Measurements from ENCODE around the gene MIOX. TPM values are rescaled to one million over a fixed set of nuclear protein-coding genes. Genes with fewer than 3 reads are reported as not detected.
A peak's percentile ranks its signal among the peaks of the same experiment; 100 is the strongest.

The MIOX gene
- under 0.01 TPM in 1 of 2 replicates, not detected in the other for total RNA-seq

- no peaks in the 10 kb centered on the region for H3K27me3 ChIP-seq (ENCODE audit: insufficient read depth, low read length)
- H3K36me3 ChIP-seq (ENCODE audit: insufficient read depth, low read length), result no peaks in the 10 kb centered on the region
- no peaks in the 10 kb centered on the region for H3K9me3 ChIP-seq (ENCODE audit: low read depth, low read length)
- no peaks in the 10 kb centered on the region for H3K4me1 ChIP-seq (ENCODE audit: insufficient read depth, low read length)
- H3K4me2 ChIP-seq (ENCODE audit: insufficient read depth, low read length), result peak within 1 kb of the TSS; percentile 33
- H3K4me3 ChIP-seq (ENCODE audit: insufficient read depth, low read length), result peak within 1 kb of the TSS; percentile 13
- no peaks in the 10 kb centered on the region for H3K79me2 ChIP-seq (ENCODE audit: insufficient read depth, low read length)
- no peak within 1 kb of the TSS for H3K27ac ChIP-seq (ENCODE audit: low read depth, low read length)
- H4K20me1 ChIP-seq (ENCODE audit: insufficient read depth, low read length), result no peaks in the 10 kb centered on the region
- TF ChIP-seq CTCF (IDR thresholded peaks at IDR 0.05; ENCODE audit: extremely low read depth, low read depth, low read length), result no peak
- DNase-seq (ENCODE audit: insufficient read length, low spot score, missing footprints), result peak; percentile 94
- H2AFZ ChIP-seq (ENCODE audit: low read length), result no peak within 1 kb of the TSS
Observed at GRCh38 chr22:50486561-50487289, at the start of gene MIOX. MIOX (plus strand) TSS chr22:50486859; CDS start chr22:50486898, 39 bp downstream.

- no peaks in the 10 kb centered on the region for H3K9me3 ChIP-seq (ENCODE audit: low read depth, low read length)
- H4K20me1 ChIP-seq (ENCODE audit: insufficient read depth, low read length), result peaks cover 3% of the 10 kb centered on the region
- no peak overlapping the region for H2AFZ ChIP-seq (ENCODE audit: low read length)
- H3K27ac ChIP-seq (ENCODE audit: low read depth, low read length), result no peak overlapping the region
- H3K4me2 ChIP-seq (ENCODE audit: insufficient read depth, low read length), result no peak overlapping the region
- TF ChIP-seq CTCF (IDR thresholded peaks at IDR 0.05; ENCODE audit: extremely low read depth, low read depth, low read length), result no peak
- no peaks in the 10 kb centered on the region for H3K27me3 ChIP-seq (ENCODE audit: insufficient read depth, low read length)
- no peak overlapping the region for H3K4me3 ChIP-seq (ENCODE audit: insufficient read depth, low read length)
- H3K36me3 ChIP-seq (ENCODE audit: insufficient read depth, low read length), result peaks cover 23% of the 10 kb centered on the region
- DNase-seq (ENCODE audit: insufficient read length, low spot score, missing footprints), result no peak
- H3K79me2 ChIP-seq (ENCODE audit: insufficient read depth, low read length), result no peaks in the 10 kb centered on the region
- H3K4me1 ChIP-seq (ENCODE audit: insufficient read depth, low read length), result no peaks in the 10 kb centered on the region
Observed at GRCh38 chr22:50437511-50438304, 49.0 kb upstream of the MIOX start.

DNA sequence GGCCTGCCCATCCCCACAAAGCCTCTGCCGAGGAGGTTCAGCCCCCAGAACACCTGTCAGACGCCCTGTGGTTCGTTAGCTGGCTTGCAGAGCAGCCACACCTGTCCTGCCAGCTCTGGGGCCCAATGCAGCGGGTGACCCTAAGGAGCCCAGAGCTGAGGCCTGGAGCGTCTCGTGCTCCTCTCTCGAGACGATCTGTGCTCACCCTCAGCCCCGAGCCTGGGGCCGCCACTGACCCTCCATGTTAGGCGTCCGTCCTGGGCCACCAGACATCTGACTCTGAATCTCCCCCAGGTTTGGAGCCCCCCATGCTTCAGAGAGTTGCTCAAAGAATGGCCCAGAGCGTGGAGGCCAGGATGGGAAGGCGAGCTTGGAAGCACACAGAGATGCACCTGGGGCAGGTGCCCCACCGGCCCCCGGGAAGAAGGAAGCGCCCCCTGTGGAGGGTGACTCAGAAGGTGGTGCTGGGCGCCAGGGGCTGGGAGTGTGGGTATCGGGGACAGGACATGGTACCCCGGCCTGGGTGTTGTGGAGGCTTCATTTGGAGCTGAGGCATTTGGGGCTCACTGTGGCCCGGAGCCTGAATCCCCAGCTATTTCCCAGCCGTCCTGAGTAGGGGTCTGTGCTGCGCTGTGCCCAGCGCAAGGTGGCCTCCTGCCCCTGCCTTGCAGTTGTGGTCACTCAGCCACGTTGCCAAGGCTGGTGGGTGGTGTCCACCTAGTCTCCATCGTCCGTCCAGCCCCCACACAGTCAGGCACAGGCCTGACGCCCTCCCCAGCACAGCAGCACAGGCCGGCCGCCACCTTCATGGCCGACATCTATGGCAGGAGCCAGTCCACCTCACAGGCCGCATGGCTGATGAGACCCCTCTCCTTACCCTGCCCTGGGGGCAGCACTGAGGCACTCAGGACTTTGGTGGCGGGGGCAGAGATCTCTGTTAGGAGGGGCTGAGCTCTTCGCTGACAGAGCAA is 48.1 kb upstream of the MIOX start:
- H2AFZ ChIP-seq (ENCODE audit: low read length), result no peak overlapping the region
- DNase-seq (ENCODE audit: insufficient read length, low spot score, missing footprints), result no peak
- peaks cover 26% of the 10 kb centered on the region for H3K36me3 ChIP-seq (ENCODE audit: insufficient read depth, low read length)
- no peak overlapping the region for H3K4me3 ChIP-seq (ENCODE audit: insufficient read depth, low read length)
- TF ChIP-seq CTCF (IDR thresholded peaks at IDR 0.05; ENCODE audit: extremely low read depth, low read depth, low read length), result no peak
- H3K79me2 ChIP-seq (ENCODE audit: insufficient read depth, low read length), result no peaks in the 10 kb centered on the region
- H3K27ac ChIP-seq (ENCODE audit: low read depth, low read length), result no peak overlapping the region
- peaks cover 4% of the 10 kb centered on the region for H4K20me1 ChIP-seq (ENCODE audit: insufficient read depth, low read length)
- H3K4me1 ChIP-seq (ENCODE audit: insufficient read depth, low read length), result no peaks in the 10 kb centered on the region
- no peaks in the 10 kb centered on the region for H3K9me3 ChIP-seq (ENCODE audit: low read depth, low read length)
- H3K27me3 ChIP-seq (ENCODE audit: insufficient read depth, low read length), result no peaks in the 10 kb centered on the region
- H3K4me2 ChIP-seq (ENCODE audit: insufficient read depth, low read length), result no peak overlapping the region
